ENCODE measurements around the gene LRBA.

- TF ChIP-seq, protein P1, sequence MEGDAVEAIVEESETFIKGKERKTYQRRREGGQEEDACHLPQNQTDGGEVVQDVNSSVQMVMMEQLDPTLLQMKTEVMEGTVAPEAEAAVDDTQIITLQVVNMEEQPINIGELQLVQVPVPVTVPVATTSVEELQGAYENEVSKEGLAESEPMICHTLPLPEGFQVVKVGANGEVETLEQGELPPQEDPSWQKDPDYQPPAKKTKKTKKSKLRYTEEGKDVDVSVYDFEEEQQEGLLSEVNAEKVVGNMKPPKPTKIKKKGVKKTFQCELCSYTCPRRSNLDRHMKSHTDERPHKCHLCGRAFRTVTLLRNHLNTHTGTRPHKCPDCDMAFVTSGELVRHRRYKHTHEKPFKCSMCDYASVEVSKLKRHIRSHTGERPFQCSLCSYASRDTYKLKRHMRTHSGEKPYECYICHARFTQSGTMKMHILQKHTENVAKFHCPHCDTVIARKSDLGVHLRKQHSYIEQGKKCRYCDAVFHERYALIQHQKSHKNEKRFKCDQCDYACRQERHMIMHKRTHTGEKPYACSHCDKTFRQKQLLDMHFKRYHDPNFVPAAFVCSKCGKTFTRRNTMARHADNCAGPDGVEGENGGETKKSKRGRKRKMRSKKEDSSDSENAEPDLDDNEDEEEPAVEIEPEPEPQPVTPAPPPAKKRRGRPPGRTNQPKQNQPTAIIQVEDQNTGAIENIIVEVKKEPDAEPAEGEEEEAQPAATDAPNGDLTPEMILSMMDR (conservative IDR thresholded peaks at IDR 0.05): no peak
- no peak for TF ChIP-seq EZH2 (IDR thresholded peaks at IDR 0.05; ENCODE audit: low read depth)
Observed at GRCh38 chr4:150598909-150599308, 416.2 kb downstream of the LRBA start.

Measured in PC-9 (cell line).